RPMI7951 (cell line): ENCODE measurements around the gene LARGE2. TPM values are rescaled to one million over a fixed set of nuclear protein-coding genes. Genes with fewer than 3 reads are reported as not detected.

Source experiments
- DNase-seq: peaks from one replicate; pipeline ENCODE4 v3.0.0-alpha.2; 2012; ENCODE audit warnings: low read depth
- total RNA-seq: library from RNA; depleted of rRNA; stranded (reverse); fragments of >200 nt; shearing (Covaris generic); gene quantifications from 2 replicates; pipeline ENCODE4 v1.2.3, GENCODE V29; 2014; rRNA removed

LARGE2 gene
- total RNA-seq, result 0.12 TPM in 1 of 2 replicates, not detected in the other

DNA sequence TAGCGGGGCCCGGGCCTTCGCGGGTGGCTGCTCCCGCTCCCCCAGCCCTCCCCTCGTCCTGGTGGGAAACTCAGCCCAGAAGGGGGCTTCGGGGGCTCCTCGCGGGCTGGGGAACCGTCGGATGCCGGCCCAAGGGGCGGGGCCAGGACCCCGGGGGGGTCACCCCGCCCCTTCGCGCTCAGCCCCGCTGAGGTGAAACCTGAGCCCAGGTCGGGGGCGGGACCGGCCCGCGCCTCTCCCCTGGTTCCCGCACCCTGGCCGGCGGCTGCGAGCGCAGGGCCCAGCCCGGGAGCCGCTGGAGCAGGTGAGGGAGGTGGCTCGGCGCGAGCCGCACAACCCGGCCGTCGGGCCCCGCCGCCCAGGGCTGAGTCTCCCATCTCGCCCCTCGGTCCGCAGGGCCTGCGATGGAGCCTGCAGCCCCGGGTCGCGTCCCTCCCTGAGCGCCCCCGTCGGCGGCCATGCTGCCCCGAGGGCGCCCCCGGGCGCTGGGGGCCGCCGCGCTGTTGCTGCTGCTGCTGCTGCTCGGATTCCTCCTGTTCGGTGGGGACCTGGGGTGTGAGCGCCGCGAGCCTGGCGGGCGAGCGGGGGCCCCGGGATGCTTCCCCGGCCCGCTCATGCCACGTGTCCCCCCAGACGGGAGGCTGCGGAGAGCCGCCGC, at the start of gene LARGE2:
Gene LARGE2 (plus strand): TSS at position 232 of the 658 bp plus-strand sequence. CDS start 227 bp downstream, at position 459.
- DNase-seq, result no peak

DNA sequence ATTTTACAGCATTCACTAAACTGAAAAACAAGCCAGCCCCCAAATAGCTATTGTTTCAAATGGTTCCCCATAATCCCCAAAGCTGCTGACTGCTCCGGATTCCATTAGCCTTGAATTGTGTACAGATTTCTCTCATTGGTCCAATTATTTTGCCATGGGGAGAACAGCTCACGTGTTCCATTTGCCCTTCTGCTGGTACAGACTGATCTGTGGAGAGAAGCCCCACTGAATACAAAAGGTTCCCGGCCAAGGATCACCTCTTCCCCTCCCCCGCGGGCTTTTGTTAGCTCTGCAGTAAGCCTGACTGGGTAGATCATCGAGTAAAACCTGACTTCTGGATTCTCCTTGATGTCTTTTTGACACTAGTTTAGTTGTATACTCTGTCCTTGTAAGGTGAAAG, 46.1 kb upstream of the LARGE2 start:
- DNase-seq, result no peak

- no peak for DNase-seq
Observed at GRCh38 chr11:45877221-45877620, 45.2 kb upstream of the LARGE2 start.

DNA sequence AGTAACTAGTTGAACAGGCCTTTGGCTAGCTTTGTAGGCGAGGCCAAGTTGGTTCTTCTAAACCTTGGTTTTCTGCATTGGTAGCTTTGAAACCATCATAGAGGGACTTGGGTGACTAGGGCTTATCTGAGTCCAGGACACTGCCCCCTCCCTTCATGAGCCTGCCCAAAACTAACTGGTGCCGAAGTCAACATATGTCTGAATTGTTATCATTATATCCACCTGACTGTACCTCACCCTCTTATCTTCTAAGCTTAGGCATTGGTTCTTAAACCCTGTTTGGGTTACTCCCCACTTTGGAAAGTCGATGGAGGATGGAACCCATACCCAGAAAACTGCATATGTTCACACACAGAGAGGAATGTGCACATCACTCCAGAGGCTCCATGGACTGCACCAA, 44.6 kb upstream of the LARGE2 start:
- no peak for DNase-seq

DNA sequence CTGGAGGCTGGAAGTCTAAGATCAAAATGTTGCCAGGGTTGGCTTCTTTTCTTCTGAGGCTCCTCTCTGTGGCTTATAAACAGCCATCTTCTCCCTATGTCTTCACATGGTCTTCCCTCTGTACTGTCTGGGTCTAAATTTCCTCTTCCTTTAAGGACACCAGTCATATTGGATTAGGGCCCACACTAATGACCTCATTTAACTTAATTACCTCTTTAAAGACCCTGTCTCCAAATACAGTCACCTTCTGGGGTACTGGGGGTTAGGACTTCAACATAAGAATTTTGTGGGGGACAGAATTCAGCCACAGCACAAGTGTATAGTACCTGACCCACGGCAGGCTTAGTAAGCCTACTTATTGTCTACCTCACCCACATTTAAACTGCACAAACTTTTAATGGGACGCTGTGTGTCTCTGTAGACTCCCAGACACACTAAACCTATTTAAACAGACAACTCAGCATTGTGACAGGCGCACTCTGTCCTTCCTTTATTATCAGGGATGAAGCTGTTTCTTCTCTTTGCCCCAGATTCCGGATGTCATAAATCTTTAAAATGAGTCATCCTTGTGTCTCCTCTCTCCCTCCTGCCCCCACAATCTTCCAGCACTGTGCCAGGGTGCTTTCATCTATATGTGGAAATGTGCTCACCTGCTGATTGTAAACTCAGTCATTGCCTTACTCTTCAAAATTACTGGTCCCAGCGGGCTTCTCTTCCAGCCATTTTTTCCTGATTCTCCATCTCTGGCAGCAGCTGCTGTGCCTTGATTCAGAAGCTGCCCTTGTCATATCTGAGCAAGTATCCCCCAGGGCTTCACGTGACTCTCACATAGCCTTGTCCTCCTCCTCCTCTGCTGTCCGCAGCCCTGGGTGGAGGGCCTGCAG, 42.4 kb upstream of the LARGE2 start:
- peak; percentile 77 for DNase-seq

- no peak for DNase-seq
Observed at GRCh38 chr11:45880772-45881570, 41.5 kb upstream of the LARGE2 start.

GRCh38 chr11:45881708-45882368, 40.6 kb upstream of the LARGE2 start:
- DNase-seq, result peak; percentile 21

- no peak for DNase-seq
Observed at GRCh38 chr11:45884596-45885185, 37.8 kb upstream of the LARGE2 start.

DNA sequence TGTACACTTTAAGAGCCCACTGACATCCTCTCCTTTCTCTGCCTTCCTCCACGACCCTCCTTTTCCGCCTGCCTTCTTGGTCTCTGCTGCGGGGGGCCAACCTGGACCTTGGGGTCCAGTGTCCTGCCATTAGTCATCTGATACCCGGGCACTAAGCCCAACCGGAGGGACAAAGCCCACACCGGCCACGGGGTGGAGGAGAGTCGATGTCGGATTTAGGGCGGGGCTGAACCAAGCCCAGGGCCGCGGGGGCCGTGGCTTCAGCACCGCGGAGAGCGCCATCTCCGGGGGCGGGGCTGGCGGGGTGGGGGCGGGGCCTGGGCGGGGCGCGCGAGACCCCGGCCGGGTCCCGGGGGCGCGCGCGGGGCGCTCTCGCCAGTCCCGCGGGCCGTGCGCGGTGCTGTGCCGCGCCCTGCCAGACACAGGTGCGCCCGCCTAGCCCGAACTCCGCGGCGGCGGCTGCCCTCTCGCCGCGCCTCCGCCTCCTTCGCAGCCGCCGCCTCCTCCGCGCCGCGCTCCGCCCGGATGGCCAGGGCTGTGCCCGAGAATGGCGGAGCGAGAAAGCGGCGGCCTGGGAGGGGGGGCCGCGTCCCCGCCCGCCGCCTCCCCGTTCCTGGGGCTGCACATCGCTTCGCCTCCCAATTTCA, 37.1 kb upstream of the LARGE2 start, which contains the start of gene MAPK8IP1:
Gene MAPK8IP1 (plus strand): TSS at position 378 of the 647 bp plus-strand sequence. CDS start 170 bp downstream, at position 548.
- peak; percentile 23 for DNase-seq

GRCh38 chr11:45885921-45886721, 36.3 kb upstream of the LARGE2 start:
- DNase-seq, result no peak

- no peak for DNase-seq
Observed at GRCh38 chr11:45886816-45887520, 35.5 kb upstream of the LARGE2 start.

- DNase-seq, result no peak
Observed at GRCh38 chr11:45887587-45887986, 34.9 kb upstream of the LARGE2 start.

GRCh38 chr11:45889555-45889954, 32.9 kb upstream of the LARGE2 start:
- DNase-seq, result no peak

DNA sequence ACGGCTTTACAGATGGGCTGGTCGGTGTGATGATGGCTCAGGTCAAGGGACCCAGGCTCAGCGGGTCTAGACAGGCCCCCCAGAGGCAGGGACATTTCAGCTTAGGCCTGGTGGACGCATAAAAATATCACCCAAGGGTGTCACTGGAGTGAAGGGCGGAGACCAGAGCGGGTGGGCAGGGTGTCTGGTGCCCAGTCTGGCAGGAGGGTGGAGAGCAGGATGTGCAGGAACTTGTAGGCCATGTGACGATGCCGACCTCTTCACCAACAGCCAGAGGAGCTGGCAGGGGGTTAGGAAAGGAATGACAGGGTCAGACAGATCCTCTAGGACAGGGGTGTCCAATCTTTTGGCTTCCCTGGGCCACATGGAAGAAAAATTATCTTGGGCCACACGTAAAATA, 32.5 kb upstream of the LARGE2 start:
- no peak for DNase-seq

DNA sequence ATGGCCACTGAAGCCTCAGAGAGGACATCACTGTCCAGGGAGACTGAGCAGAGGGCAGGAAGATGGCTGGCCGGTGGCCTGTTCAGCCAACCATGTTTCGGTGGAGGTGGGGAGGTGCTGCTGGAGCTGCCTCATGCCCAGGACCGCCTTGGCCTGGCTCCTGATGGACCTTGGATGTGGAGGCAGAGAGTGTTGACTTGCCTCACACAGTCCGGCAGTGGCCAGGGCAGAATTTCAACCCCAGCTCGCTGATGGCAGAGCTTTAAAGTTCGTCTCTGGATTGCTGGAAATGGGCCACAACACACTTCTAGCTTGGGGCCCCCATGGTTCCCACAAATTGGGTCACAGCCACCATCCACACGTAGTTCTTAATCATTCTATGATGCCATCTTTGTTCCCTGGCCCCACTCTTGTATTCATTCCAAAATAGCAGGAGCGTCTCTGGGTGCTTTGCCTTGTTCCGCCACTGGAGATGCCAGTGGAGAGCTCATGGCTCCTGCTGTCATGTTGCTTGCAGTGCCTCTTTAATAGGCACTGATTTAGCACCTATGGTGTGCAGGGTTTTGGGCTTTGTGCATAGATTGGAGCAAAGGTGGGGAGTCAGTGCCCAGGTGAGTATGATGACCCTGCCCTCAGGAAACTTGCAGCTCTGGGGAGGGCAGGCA, 31.4 kb upstream of the LARGE2 start:
- DNase-seq, result no peak

DNA sequence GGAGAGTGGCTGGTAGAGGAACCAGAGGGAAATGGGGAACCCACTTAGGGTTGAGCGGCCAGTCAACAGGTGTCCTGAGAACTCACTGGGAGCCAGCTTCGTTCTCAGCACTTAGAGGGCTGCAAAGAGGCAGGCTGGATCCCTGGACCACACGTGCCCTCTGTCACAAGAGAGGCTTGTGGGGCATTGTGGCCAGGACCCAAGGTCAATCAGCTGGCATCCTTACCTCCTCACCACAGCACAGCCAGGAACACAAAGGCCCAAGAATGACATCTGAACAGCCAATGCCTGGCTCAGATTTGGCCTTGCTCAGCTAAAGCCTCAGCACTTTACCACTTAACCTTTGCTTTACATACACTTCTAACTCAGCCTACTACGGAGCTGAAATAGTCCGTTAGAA, 29.6 kb upstream of the LARGE2 start:
- DNase-seq, result no peak

GRCh38 chr11:45894555-45895247, 27.8 kb upstream of the LARGE2 start:
- DNase-seq, result no peak
